22Rv1 (cell line): ENCODE measurements around the gene SMCO2.

Experiments used
- H3K27ac ChIP-seq: fragments of 450-650 bp; 2 replicates; pipeline ENCODE4 v1.5.1; 2017
- CTCF ChIP-seq: fragments of 450-650 bp; IDR thresholded peaks from 2 replicates; pipeline ENCODE4 v1.5.1; 2017; ENCODE audit warnings: mild to moderate bottlenecking
- ZFX ChIP-seq: fragments of 450-650 bp; IDR thresholded peaks from 2 replicates; pipeline ENCODE4 v1.6.1; 2017; ENCODE audit warnings: antibody characterized with exemption, borderline replicate concordance

The SMCO2 gene

GRCh38 chr12:27453421-27453820 lies 6.9 kb downstream of the SMCO2 start:
- TF ChIP-seq ZFX (no peak), CTCF (no peak)
- no peak overlapping the region for H3K27ac ChIP-seq

- TF ChIP-seq CTCF: no peak
- no peak for TF ChIP-seq ZFX
- H3K27ac ChIP-seq: no peak overlapping the region
These were observed 9.1 kb downstream of the SMCO2 start for GRCh38 chr12:27455589-27455988.

GRCh38 chr12:27456618-27457017 lies 10.1 kb downstream of the SMCO2 start:
- TF ChIP-seq CTCF (no peak), ZFX (no peak)
- no peak overlapping the region for H3K27ac ChIP-seq

GRCh38 chr12:27460471-27460978 lies 14.0 kb downstream of the SMCO2 start:
- no peak overlapping the region for H3K27ac ChIP-seq
- TF ChIP-seq CTCF: no peak
- no peak for TF ChIP-seq ZFX

- H3K27ac ChIP-seq: no peak overlapping the region
- no peak for TF ChIP-seq ZFX
- TF ChIP-seq CTCF: no peak
These were observed 15.7 kb downstream of the SMCO2 start for GRCh38 chr12:27462151-27462694.

GRCh38 chr12:27462851-27463250 lies 16.3 kb downstream of the SMCO2 start:
- no peak overlapping the region for H3K27ac ChIP-seq

More at GRCh38 chr12:27462851-27463250, 16.3 kb downstream of the SMCO2 start:
- TF ChIP-seq CTCF (no peak), ZFX (no peak)
